Measurements from ENCODE around the gene GABRP. TPM values are rescaled to one million over a fixed set of nuclear protein-coding genes. Genes with fewer than 3 reads are reported as not detected.
"Not testable (repeated sequence)": the region's sequence is repeated elsewhere in the genome, so short reads cannot be mapped to it uniquely, and the experiment has no call there.

The GABRP gene
- total RNA-seq, 2 donors from 2014 or later = 0.16 TPM; not detected in 1

DNA sequence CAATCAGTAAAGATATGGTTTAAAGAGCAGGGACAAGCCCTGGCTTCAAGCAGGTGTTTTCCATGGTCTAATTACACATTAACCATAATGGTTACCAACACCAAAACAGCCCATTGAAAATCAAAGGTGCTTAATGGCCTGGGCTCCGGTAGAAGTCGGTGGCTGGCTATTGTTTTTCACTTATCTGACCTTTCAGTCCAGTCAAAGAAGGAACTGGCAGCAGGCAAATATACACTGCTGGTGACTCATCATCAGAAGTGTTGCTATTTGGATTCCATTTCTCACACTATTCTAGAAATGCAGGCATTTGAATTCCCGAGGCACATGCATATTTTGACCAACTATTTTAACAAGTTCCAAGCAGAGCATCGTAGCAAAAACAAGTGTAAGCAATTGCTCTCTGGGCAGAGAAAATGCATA lies 26.3 kb upstream of the GABRP start:
- H3K4me3 ChIP-seq = no peak overlapping the region
- H3K27ac ChIP-seq = peak overlapping the region; percentile 73 to 94
- no peak for DNase-seq (ENCODE audit: low spot score)
- H3K4me1 ChIP-seq = peaks cover 0 to 37% of the 10 kb centered on the region in 2 donors
- no peaks in the 10 kb centered on the region for H3K36me3 ChIP-seq
- H3K9me3 ChIP-seq = no peaks in the 10 kb centered on the region
- no peaks in the 10 kb centered on the region for H3K27me3 ChIP-seq
- TF ChIP-seq, protein P1, sequence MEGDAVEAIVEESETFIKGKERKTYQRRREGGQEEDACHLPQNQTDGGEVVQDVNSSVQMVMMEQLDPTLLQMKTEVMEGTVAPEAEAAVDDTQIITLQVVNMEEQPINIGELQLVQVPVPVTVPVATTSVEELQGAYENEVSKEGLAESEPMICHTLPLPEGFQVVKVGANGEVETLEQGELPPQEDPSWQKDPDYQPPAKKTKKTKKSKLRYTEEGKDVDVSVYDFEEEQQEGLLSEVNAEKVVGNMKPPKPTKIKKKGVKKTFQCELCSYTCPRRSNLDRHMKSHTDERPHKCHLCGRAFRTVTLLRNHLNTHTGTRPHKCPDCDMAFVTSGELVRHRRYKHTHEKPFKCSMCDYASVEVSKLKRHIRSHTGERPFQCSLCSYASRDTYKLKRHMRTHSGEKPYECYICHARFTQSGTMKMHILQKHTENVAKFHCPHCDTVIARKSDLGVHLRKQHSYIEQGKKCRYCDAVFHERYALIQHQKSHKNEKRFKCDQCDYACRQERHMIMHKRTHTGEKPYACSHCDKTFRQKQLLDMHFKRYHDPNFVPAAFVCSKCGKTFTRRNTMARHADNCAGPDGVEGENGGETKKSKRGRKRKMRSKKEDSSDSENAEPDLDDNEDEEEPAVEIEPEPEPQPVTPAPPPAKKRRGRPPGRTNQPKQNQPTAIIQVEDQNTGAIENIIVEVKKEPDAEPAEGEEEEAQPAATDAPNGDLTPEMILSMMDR (IDR thresholded peaks at IDR 0.05) = no peak

DNA sequence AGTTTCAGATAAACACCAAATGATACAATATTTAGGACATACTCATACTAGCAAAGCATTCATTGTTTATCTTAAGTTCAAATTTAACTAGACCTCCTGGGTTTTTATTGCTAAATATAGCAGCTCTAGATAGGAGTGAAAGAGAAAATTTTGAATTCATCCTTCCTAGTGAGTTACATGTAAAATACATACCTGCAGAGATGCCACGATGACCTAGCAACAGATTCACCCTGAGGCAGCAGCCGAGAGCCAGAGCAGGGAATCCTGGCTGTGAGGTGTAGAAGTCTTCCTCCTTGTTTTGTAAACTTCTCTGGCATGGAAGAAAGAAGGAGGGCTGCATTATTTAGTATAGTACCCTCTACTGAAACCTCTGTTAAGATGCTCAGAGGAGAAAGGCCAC lies 25.9 kb upstream of the GABRP start:
- peak overlapping the region; percentile 73 to 94 for H3K27ac ChIP-seq
- TF ChIP-seq, protein P1 (IDR thresholded peaks at IDR 0.05) = no peak
- H3K9me3 ChIP-seq = no peaks in the 10 kb centered on the region

DNA sequence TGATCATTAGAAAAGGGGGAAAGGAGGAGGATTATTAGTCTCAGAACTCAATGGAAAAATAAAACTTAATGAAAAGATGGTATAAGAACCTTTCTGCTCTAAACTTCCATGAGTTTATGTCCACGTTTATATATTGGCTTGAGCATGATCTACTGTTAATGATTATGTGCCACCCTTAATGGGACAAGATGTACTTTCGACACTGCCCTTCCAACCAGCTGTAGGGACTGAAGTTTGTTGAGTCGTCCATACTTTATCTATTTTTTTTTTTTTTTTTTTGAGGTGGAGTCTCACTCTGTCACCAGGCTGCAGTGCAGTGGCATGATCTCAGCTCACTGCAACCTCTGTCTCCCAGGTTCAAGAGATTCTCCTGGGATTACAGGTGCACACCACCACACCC lies 25.0 kb upstream of the GABRP start:
- peak overlapping the region; percentile 73 to 94 for H3K27ac ChIP-seq
- H3K27me3 ChIP-seq = no peaks in the 10 kb centered on the region
- TF ChIP-seq, protein P1 (IDR thresholded peaks at IDR 0.05) = no peak
- peaks cover 0 to 32% of the 10 kb centered on the region in 2 donors for H3K4me1 ChIP-seq
- H3K36me3 ChIP-seq = no peaks in the 10 kb centered on the region
- no peaks in the 10 kb centered on the region for H3K9me3 ChIP-seq
- no peak overlapping the region for H3K4me3 ChIP-seq
- DNase-seq (ENCODE audit: low spot score) = no peak

More for the DNA sequence above, 25.9 kb upstream of the GABRP start:
- Histone ChIP-seq H3K27me3 (no peaks in the 10 kb centered on the region), H3K4me3 (no peak overlapping the region), H3K36me3 (no peaks in the 10 kb centered on the region), H3K4me1 (peaks cover 0 to 32% of the 10 kb centered on the region in 2 donors)
- no peak for DNase-seq (ENCODE audit: low spot score)

DNA sequence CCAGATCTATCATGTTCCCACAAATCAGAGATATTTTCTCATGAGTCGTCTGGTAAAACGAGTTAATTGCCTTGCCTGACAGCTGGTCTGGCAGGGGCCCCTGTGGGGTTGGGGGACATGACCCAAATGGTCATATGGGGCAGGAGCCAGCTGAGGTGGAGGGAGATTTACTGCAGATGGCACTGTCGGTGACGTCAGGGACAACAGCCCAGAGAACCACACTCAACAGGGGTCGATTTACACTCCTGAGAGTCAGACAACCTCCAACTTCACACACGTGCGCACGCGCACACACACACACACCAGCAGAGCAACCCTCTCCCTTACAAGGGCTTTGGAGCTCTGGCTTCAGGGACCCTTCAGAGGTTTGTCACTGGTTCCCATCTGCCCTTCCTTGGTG lies 23.4 kb upstream of the GABRP start:
- Histone ChIP-seq H3K4me1 (peaks cover 0 to 32% of the 10 kb centered on the region in 2 donors), H3K36me3 (no peaks in the 10 kb centered on the region), H3K27ac (peak overlapping the region in 1 of 2 donors; percentile 94), H3K9me3 (no peaks in the 10 kb centered on the region), H3K27me3 (no peaks in the 10 kb centered on the region), H3K4me3 (no peak overlapping the region)
- TF ChIP-seq, protein P1 (IDR thresholded peaks at IDR 0.05) = no peak
- DNase-seq (ENCODE audit: low spot score) = no peak

DNA sequence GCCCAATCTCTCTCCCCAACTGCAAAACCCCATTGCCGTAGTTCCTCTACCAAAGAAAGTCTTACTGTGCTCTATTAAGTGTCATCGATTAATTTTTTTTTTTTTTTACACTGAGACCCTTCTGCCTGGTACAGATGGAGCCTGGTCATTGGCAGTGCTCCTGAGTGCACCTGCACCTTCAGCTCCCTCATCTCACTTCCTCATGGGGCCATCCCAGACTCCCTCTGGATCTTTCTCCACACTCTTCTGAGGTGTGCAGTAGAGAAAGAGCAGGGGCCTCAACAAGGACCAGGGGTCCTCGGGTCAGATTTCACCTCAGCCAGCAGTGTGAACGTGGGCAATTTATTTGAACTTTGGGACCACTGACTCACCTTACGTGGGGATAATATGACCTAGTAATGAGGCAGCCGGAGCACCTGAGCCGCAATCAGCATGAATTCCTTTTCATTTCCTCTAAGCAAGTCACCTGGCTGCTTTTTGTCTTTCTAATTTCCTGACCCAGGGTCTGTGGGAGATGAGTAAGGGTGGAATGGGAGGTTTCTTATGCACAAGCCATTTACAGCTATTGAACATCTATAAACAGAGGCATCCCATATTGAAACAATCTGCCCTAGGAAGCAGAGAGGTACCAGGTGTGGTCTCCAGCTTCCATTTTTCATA lies 22.3 kb upstream of the GABRP start:
- peaks cover 0 to 21% of the 10 kb centered on the region in 2 donors for H3K4me1 ChIP-seq
- H3K36me3 ChIP-seq = no peaks in the 10 kb centered on the region
- H3K27me3 ChIP-seq = no peaks in the 10 kb centered on the region
- TF ChIP-seq, protein P1 (IDR thresholded peaks at IDR 0.05) = no peak
- no peak overlapping the region for H3K27ac ChIP-seq
- no peaks in the 10 kb centered on the region for H3K9me3 ChIP-seq
- no peak for DNase-seq (ENCODE audit: low spot score)
- no peak overlapping the region for H3K4me3 ChIP-seq

DNA sequence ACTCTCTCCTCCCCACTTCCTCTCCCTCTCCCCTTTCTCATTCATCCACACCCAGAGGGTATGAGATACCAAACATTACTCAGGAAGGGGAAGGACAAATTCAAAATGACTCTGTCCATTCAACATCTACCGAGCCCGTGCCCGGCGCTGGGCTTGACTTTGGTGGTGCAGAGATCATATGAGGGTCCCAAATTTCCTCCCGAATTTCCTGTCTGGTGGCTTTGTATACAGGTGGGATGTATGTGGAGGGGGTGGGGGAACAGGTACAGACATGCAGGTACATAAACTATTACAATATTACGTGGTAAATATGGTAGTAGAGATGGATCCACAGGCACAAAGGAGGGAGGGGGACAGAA lies 21.8 kb upstream of the GABRP start:
- H3K27ac ChIP-seq = no peak overlapping the region
- no peaks in the 10 kb centered on the region for H3K9me3 ChIP-seq
- H3K36me3 ChIP-seq = no peaks in the 10 kb centered on the region
- no peaks in the 10 kb centered on the region for H3K27me3 ChIP-seq
- H3K4me1 ChIP-seq = peaks cover 0 to 16% of the 10 kb centered on the region in 2 donors
- H3K4me3 ChIP-seq = no peak overlapping the region
- TF ChIP-seq, protein P1 (IDR thresholded peaks at IDR 0.05) = no peak
- no peak for DNase-seq (ENCODE audit: low spot score)

DNA sequence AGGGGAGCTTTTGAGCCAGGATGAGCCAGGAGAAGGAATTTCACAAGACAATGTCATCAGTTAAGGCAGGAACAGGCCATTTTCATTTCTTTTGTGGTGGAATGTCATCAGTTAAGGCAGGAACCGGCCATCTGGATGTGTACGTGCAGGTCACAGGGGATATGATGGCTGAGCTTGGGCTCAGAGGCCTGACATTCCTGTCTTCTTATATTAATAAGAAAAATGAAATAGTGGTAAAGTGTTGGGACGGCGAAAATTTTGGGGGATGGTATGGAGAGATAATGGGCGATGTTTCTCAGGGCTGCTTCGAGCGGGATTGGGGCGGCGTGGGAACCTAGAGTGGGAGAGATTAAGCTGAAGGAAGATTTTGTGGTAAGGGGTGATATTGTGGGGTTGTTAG lies 21.2 kb upstream of the GABRP start:
- not testable (repeated sequence) for H3K9me3 ChIP-seq; H3K4me3 ChIP-seq; H3K27ac ChIP-seq; DNase-seq (ENCODE audit: low spot score); H3K27me3 ChIP-seq; H3K4me1 ChIP-seq; H3K36me3 ChIP-seq

DNA sequence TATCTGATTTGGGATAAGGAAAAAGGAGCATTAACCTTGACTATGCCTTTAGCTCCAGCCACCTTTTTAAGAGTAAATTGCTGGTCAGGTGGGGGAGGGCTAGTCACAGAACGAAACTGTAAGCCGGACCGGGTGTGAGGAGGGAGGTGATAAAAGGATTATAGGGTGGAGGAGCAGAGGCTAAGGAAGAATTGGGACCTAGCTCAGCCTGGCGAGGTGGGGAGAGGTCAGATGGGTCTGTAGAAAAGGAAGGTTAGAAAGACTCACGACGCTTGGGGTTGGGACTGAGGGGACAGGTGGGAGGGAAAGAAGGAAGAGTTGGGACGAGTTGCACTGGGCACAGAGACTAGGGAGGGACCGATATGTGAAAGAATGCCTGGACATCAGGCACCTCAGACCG lies 17.7 kb upstream of the GABRP start:
- H3K36me3 ChIP-seq; DNase-seq (ENCODE audit: low spot score); H3K27ac ChIP-seq: not testable (repeated sequence)

More for the DNA sequence above, 17.7 kb upstream of the GABRP start:
- not testable (repeated sequence) for H3K4me1 ChIP-seq, H3K4me3 ChIP-seq, H3K9me3 ChIP-seq, H3K27me3 ChIP-seq
